Liver (tissue), 9 donors: ENCODE measurements around the gene RIMKLB. TPM values are rescaled to one million over a fixed set of nuclear protein-coding genes. Genes with fewer than 3 reads are reported as not detected.

ENCODE experiments used
- DNase-seq: peaks from one replicate; pipeline ENCODE4 v3.0.0-alpha.2; 2017; ENCODE audit warnings: low spot score
- H3K27ac ChIP-seq, 2 donors: one replicate each; pipeline ENCODE4 v1.7.0; 2013; ENCODE audit warnings: inconsistent platforms in 2 of 2, low read length in 2 of 2, control low read depth in 1 of 2, low read depth in 1 of 2, mild to moderate bottlenecking in 1 of 2
- H3K27me3 ChIP-seq, 4 donors: one replicate each; pipeline versions ENCODE4 v1.6.1 to v1.7.0; 2013; ENCODE audit warnings: low read length in 3 of 4, inconsistent platforms in 1 of 4, mild to moderate bottlenecking in 1 of 4, moderate library complexity in 1 of 4; ENCODE audit not compliant: control insufficient read depth in 4 of 4, insufficient read depth in 4 of 4
- H3K36me3 ChIP-seq, 4 donors: one replicate each; pipeline versions ENCODE4 v1.6.1 to v1.7.0; 2013; ENCODE audit warnings: low read length in 3 of 4, mild to moderate bottlenecking in 3 of 4, low read depth in 1 of 4, moderate library complexity in 1 of 4; ENCODE audit not compliant: control insufficient read depth in 4 of 4, insufficient read depth in 3 of 4
- H3K4me1 ChIP-seq, 4 donors: one replicate each; pipeline versions ENCODE4 v1.6.1 to v1.7.0; 2013; ENCODE audit warnings: low read length in 3 of 4, mild to moderate bottlenecking in 3 of 4, moderate library complexity in 1 of 4; ENCODE audit not compliant: control insufficient read depth in 4 of 4, insufficient read depth in 4 of 4
- H3K4me3 ChIP-seq, 3 donors: one replicate each; pipeline versions ENCODE4 v1.6.1 to v1.7.0; 2013; ENCODE audit warnings: low read length in 3 of 3, control low read depth in 1 of 3, low read depth in 1 of 3, mild to moderate bottlenecking in 1 of 3
- H3K9ac ChIP-seq, 2 donors: one replicate each; pipeline ENCODE4 v1.7.0; 2013; ENCODE audit warnings: low read length in 2 of 2, mild to moderate bottlenecking in 2 of 2, moderate library complexity in 2 of 2, control low read depth in 1 of 2, low read depth in 1 of 2
- H3K9me3 ChIP-seq, 4 donors: one replicate each; pipeline versions ENCODE4 v1.6.1 to v1.7.0; 2013; ENCODE audit warnings: low read length in 3 of 4; ENCODE audit not compliant: control insufficient read depth in 4 of 4
- ATF3 ChIP-seq: IDR thresholded peaks from 2 replicates; pipeline ENCODE4 v1.6.1; 2016; ENCODE audit warnings: antibody characterized with exemption
- EGR1 ChIP-seq, 2 donors: IDR thresholded peaks; 2 replicates each; pipeline ENCODE4 v1.6.1; 2016 to 2018; ENCODE audit warnings: antibody characterized with exemption in 2 of 2, low read depth in 2 of 2
- FOXA1 ChIP-seq: IDR thresholded peaks from 2 replicates; pipeline ENCODE4 v1.6.1; 2016; ENCODE audit warnings: antibody characterized with exemption
- FOXA2 ChIP-seq: IDR thresholded peaks from 2 replicates; pipeline ENCODE4 v1.6.1; 2016; ENCODE audit warnings: antibody characterized with exemption
- GABPA ChIP-seq, 2 donors: IDR thresholded peaks in 1 of 2; conservative IDR thresholded peaks in 1 of 2; 2 replicates each; pipeline ENCODE4 v1.6.1; 2016; ENCODE audit warnings: antibody characterized with exemption in 2 of 2, mild to moderate bottlenecking in 1 of 2, moderate library complexity in 1 of 2
- HNF4A ChIP-seq, 2 donors: conservative IDR thresholded peaks; 2 replicates each; pipeline ENCODE4 v1.6.1; 2016; ENCODE audit warnings: antibody characterized with exemption in 2 of 2, mild to moderate bottlenecking in 2 of 2
- HNF4G ChIP-seq: IDR thresholded peaks from 2 replicates; pipeline ENCODE4 v1.6.1; 2016; ENCODE audit warnings: antibody characterized with exemption
- JUND ChIP-seq, 2 donors: IDR thresholded peaks; 2 replicates each; pipeline ENCODE4 v1.6.1; 2016; ENCODE audit warnings: antibody characterized with exemption in 2 of 2
- NR2F2 ChIP-seq: IDR thresholded peaks from 2 replicates; pipeline ENCODE4 v1.6.1; 2016; ENCODE audit warnings: antibody characterized with exemption
- RAD21 ChIP-seq, 2 donors: IDR thresholded peaks; 2 replicates each; pipeline ENCODE4 v1.6.1; 2016; ENCODE audit warnings: antibody characterized with exemption in 2 of 2, mild to moderate bottlenecking in 2 of 2
- RXRA ChIP-seq, 2 donors: IDR thresholded peaks; 2 replicates each; pipeline ENCODE4 v1.6.1; 2017 to 2018; ENCODE audit warnings: antibody characterized with exemption in 2 of 2, mild to moderate bottlenecking in 1 of 2
- SP1 ChIP-seq: IDR thresholded peaks from 2 replicates; pipeline ENCODE4 v1.6.1; 2018; ENCODE audit warnings: antibody characterized with exemption, mild to moderate bottlenecking
- TAF1 ChIP-seq: conservative IDR thresholded peaks from 2 replicates; pipeline ENCODE4 v1.6.1; 2016; ENCODE audit warnings: antibody characterized with exemption, mild to moderate bottlenecking
- YY1 ChIP-seq: IDR thresholded peaks from 2 replicates; pipeline ENCODE4 v1.6.1; 2016; ENCODE audit warnings: antibody characterized with exemption, mild to moderate bottlenecking
- whole genome bisulfite sequencing: extraction: QIAGEN DNeasy Blood & Tissue Kit; methylation state at CpG from one replicate; pipeline ENCODE4 v1.1.7; 2013; 5-methylcytosine and 5-hydroxymethylcytosine counted together
- polyA plus RNA-seq, 2 donors: library from polyadenylated mRNA; stranded (reverse) in 1 of 2; unstranded in 1 of 2; fragments of 200-250 nt in 1 of 2; fragments of >200 nt in 1 of 2; fragmentation: Nextera tagmentation in 1 of 2; extraction: Ambion mirVana in 1 of 2; gene quantifications; one replicate each; pipeline versions ENCODE4 v1.2.1 to v1.2.3, GENCODE V29; 2013 to 2015
- total RNA-seq, 2 donors: library from RNA; depleted of rRNA; stranded (reverse); fragments of >200 nt; gene quantifications; one replicate each; pipeline ENCODE4 v1.2.3, GENCODE V29; 2014
- TF ChIP-seq, protein P1 (sequence below): IDR thresholded peaks from 2 replicates; pipeline ENCODE4 v1.6.1; 2016; ENCODE audit warnings: antibody characterized with exemption
- TF ChIP-seq, protein P2 (sequence below): fragments of 150-350 bp; IDR thresholded peaks from 2 replicates; pipeline ENCODE4 v1.5.1; 2017; ENCODE audit warnings: improper control_type of control experiment, low read depth, low read length; ENCODE audit not compliant: missing input control
- TF ChIP-seq, protein P3 (sequence below): IDR thresholded peaks from 2 replicates; pipeline ENCODE4 v1.6.1; 2016; ENCODE audit warnings: antibody characterized with exemption, mild to moderate bottlenecking
- TF ChIP-seq, protein P4 (sequence below): IDR thresholded peaks from 2 replicates; pipeline ENCODE4 v1.6.1; 2016; ENCODE audit warnings: antibody characterized with exemption
- donor health status: healthy.
- donor health status: healthy.
- donor health status: healthy.
- donor health status: healthy.
- donor health status: healthy.

RIMKLB gene
- total and polyA plus RNA-seq, 4 donors: 1.6 to 9.5 (median 3.8) TPM

DNA sequence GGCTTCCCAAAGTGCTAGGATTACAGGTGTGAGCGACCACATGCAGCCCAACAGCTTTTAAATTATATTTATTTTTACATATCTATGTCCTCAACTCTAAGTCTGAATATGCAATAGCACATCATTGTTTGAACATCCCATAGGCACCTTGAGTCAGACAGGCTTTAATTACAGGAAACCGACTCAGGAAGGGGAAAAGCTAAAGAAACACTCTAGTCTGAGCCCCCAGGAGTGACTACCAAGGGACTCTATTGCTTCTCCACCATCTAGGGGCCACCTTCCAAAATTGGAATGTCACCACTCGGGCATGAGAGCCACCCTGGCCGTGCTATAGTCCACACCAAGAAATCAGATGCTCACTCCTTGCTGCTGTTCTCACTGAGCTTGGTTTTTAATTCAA is 21.1 kb upstream of the RIMKLB start (continued):
- TF ChIP-seq, protein P1, sequence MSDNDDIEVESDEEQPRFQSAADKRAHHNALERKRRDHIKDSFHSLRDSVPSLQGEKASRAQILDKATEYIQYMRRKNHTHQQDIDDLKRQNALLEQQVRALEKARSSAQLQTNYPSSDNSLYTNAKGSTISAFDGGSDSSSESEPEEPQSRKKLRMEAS: no peak
- TF ChIP-seq, protein P2, sequence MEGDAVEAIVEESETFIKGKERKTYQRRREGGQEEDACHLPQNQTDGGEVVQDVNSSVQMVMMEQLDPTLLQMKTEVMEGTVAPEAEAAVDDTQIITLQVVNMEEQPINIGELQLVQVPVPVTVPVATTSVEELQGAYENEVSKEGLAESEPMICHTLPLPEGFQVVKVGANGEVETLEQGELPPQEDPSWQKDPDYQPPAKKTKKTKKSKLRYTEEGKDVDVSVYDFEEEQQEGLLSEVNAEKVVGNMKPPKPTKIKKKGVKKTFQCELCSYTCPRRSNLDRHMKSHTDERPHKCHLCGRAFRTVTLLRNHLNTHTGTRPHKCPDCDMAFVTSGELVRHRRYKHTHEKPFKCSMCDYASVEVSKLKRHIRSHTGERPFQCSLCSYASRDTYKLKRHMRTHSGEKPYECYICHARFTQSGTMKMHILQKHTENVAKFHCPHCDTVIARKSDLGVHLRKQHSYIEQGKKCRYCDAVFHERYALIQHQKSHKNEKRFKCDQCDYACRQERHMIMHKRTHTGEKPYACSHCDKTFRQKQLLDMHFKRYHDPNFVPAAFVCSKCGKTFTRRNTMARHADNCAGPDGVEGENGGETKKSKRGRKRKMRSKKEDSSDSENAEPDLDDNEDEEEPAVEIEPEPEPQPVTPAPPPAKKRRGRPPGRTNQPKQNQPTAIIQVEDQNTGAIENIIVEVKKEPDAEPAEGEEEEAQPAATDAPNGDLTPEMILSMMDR: no peak
- no peak for TF ChIP-seq FOXA2

DNA sequence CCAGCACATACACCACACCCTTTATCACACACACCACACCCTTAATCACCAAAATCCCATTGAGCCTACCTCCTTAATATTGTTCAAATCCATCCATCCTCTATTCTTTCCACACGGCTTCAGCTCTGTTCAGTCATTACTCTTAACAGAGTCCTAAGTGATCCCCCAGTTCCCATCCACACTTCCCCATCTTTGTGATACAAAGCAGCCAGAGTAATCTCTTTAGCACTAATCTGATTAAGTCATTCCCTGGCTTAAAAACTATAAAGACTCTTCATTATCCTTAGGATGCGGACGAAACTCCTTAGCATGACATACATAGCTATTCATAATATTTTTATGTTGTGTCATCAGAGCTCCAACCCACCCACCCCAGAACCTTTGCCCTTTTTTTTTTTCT is 20.4 kb upstream of the RIMKLB start:
- Histone ChIP-seq H3K4me3 (no peak overlapping the region), H3K27me3 (no peaks in the 10 kb centered on the region), H3K9ac (no peak overlapping the region), H3K4me1 (peaks cover 0 to 2% (median 0%) of the 10 kb centered on the region in 4 donors), H3K9me3 (no peaks in the 10 kb centered on the region), H3K27ac (no peak overlapping the region), H3K36me3 (no peaks in the 10 kb centered on the region)
- 85% methylated on average over 3 of the region's 3 CpGs for WGBS
- no peak for DNase-seq
- TF ChIP-seq HNF4G (no peak), RAD21 (IDR thresholded peaks at IDR 0.05) (no peak), EGR1 (IDR thresholded peaks at IDR 0.05; ENCODE audit: low read depth in 2 of 2) (no peak), SP1 (no peak), HNF4A (conservative IDR thresholded peaks at IDR 0.05) (no peak), YY1 (no peak), TAF1 (no peak), FOXA1 (no peak), FOXA2 (no peak), NR2F2 (no peak), RXRA (IDR thresholded peaks at IDR 0.05) (no peak), JUND (IDR thresholded peaks at IDR 0.05) (no peak)
- TF ChIP-seq, protein P3, sequence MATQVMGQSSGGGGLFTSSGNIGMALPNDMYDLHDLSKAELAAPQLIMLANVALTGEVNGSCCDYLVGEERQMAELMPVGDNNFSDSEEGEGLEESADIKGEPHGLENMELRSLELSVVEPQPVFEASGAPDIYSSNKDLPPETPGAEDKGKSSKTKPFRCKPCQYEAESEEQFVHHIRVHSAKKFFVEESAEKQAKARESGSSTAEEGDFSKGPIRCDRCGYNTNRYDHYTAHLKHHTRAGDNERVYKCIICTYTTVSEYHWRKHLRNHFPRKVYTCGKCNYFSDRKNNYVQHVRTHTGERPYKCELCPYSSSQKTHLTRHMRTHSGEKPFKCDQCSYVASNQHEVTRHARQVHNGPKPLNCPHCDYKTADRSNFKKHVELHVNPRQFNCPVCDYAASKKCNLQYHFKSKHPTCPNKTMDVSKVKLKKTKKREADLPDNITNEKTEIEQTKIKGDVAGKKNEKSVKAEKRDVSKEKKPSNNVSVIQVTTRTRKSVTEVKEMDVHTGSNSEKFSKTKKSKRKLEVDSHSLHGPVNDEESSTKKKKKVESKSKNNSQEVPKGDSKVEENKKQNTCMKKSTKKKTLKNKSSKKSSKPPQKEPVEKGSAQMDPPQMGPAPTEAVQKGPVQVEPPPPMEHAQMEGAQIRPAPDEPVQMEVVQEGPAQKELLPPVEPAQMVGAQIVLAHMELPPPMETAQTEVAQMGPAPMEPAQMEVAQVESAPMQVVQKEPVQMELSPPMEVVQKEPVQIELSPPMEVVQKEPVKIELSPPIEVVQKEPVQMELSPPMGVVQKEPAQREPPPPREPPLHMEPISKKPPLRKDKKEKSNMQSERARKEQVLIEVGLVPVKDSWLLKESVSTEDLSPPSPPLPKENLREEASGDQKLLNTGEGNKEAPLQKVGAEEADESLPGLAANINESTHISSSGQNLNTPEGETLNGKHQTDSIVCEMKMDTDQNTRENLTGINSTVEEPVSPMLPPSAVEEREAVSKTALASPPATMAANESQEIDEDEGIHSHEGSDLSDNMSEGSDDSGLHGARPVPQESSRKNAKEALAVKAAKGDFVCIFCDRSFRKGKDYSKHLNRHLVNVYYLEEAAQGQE: no peak

DNA sequence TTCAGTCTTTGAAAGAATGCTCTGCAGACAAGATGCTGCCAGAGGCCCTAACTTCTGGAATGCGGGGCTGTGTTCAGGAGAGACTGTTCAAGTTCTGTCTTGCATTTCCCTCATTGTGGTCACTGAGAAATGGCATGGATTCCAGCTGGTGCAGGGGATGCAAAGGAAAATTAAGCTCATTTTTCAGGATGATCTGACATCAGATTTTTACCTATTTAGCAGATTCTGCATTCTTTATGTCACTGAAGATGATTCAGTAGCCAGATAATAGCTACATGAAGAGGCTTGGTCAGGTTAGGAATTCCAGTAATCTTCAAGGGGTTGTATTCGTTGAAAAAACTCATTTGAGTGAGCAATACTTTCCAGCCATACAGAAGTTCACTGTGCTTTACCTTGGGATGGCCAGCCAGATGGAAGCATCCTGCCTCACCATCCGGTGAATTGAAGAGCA is 19.1 kb upstream of the RIMKLB start:
- DNase-seq: no peak
- Histone ChIP-seq H3K4me3 (no peak overlapping the region), H3K36me3 (no peaks in the 10 kb centered on the region), H3K9me3 (no peaks in the 10 kb centered on the region), H3K27me3 (no peaks in the 10 kb centered on the region), H3K4me1 (peaks cover 0 to 2% (median 0%) of the 10 kb centered on the region in 4 donors), H3K9ac (no peak overlapping the region), H3K27ac (no peak overlapping the region)
- WGBS: 84% methylated on average over 3 of the region's 3 CpGs
- TF ChIP-seq YY1 (no peak), SP1 (no peak), ATF3 (no peak), GABPA (IDR thresholded peaks at IDR 0.05 in 1 of 2, conservative IDR thresholded peaks at IDR 0.05 in 1 of 2) (no peak), FOXA2 (no peak), RXRA (IDR thresholded peaks at IDR 0.05) (no peak), RAD21 (IDR thresholded peaks at IDR 0.05) (no peak), TAF1 (no peak), EGR1 (IDR thresholded peaks at IDR 0.05; ENCODE audit: low read depth in 2 of 2) (no peak), HNF4G (no peak), FOXA1 (no peak), HNF4A (conservative IDR thresholded peaks at IDR 0.05) (no peak), NR2F2 (no peak), JUND (IDR thresholded peaks at IDR 0.05) (no peak)
- TF ChIP-seq, protein P4, sequence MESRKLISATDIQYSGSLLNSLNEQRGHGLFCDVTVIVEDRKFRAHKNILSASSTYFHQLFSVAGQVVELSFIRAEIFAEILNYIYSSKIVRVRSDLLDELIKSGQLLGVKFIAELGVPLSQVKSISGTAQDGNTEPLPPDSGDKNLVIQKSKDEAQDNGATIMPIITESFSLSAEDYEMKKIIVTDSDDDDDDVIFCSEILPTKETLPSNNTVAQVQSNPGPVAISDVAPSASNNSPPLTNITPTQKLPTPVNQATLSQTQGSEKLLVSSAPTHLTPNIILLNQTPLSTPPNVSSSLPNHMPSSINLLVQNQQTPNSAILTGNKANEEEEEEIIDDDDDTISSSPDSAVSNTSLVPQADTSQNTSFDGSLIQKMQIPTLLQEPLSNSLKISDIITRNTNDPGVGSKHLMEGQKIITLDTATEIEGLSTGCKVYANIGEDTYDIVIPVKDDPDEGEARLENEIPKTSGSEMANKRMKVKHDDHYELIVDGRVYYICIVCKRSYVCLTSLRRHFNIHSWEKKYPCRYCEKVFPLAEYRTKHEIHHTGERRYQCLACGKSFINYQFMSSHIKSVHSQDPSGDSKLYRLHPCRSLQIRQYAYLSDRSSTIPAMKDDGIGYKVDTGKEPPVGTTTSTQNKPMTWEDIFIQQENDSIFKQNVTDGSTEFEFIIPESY: no peak
- TF ChIP-seq, protein P1: no peak
- TF ChIP-seq, protein P2: no peak
